Measurements from ENCODE around the gene DPP7.

DPP7 gene

GRCh38 chr9:137088121-137088520, 26.4 kb downstream of the DPP7 start:
- DNase-seq (ENCODE audit: low read depth), result no peak

- DNase-seq (ENCODE audit: low read depth), result no peak
These were observed 27.1 kb downstream of the DPP7 start for GRCh38 chr9:137087409-137087925.

- DNase-seq (ENCODE audit: low read depth), result peak; percentile 95
These were observed 27.8 kb downstream of the DPP7 start, which contains the start of gene MAN1B1 for GRCh38 chr9:137086531-137087408. Gene MAN1B1 (plus strand): TSS chr9:137086985. CDS start chr9:137087000, 15 bp downstream.

- DNase-seq (ENCODE audit: low read depth), result no peak
These were observed 28.5 kb downstream of the DPP7 start for GRCh38 chr9:137085920-137086530.

GRCh38 chr9:137084526-137084925, 30.0 kb downstream of the DPP7 start:
- no peak for DNase-seq (ENCODE audit: low read depth)

GRCh38 chr9:137083394-137084004, 31.0 kb downstream of the DPP7 start:
- DNase-seq (ENCODE audit: low read depth), result peak; percentile 90

- no peak for DNase-seq (ENCODE audit: low read depth)
These were observed 31.6 kb downstream of the DPP7 start for GRCh38 chr9:137082925-137083290.

GRCh38 chr9:137082222-137082924, 32.2 kb downstream of the DPP7 start:
- no peak for DNase-seq (ENCODE audit: low read depth)

- DNase-seq (ENCODE audit: low read depth), result no peak
These were observed 34.0 kb downstream of the DPP7 start for GRCh38 chr9:137080260-137081122.

GRCh38 chr9:137079401-137079787, 35.1 kb downstream of the DPP7 start:
- DNase-seq (ENCODE audit: low read depth), result no peak

GRCh38 chr9:137078701-137079400, 35.7 kb downstream of the DPP7 start:
- no peak for DNase-seq (ENCODE audit: low read depth)

GRCh38 chr9:137077758-137078693, 36.5 kb downstream of the DPP7 start:
- DNase-seq (ENCODE audit: low read depth), result no peak

GRCh38 chr9:137077010-137077747, 37.4 kb downstream of the DPP7 start, which contains the start of gene UAP1L1:
Gene UAP1L1 (plus strand): TSS chr9:137077517. CDS start chr9:137077533, 16 bp downstream.
- DNase-seq (ENCODE audit: low read depth), result no peak

GRCh38 chr9:137076636-137077009, 37.9 kb downstream of the DPP7 start:
- DNase-seq (ENCODE audit: low read depth), result no peak

GRCh38 chr9:137075275-137075775, 39.2 kb downstream of the DPP7 start:
- DNase-seq (ENCODE audit: low read depth), result no peak

GRCh38 chr9:137074657-137075274, 39.8 kb downstream of the DPP7 start:
- DNase-seq (ENCODE audit: low read depth), result no peak

GRCh38 chr9:137073992-137074399, 40.5 kb downstream of the DPP7 start:
- no peak for DNase-seq (ENCODE audit: low read depth)

- DNase-seq (ENCODE audit: low read depth), result no peak
These were observed 43.3 kb downstream of the DPP7 start for GRCh38 chr9:137071282-137071681.
